Suppressor macrophage (primary cell): ENCODE data around the gene NEUROD2.

ENCODE experiments used
- DNase-seq, 4 experiments: peaks; one replicate each; pipeline ENCODE4 v3.0.0-alpha.2; 2020 to 2022
- total RNA-seq, 17 experiments: gene quantifications; one replicate each; lab custom pipeline; 2026; ENCODE audit warnings: mixed read lengths in 6 of 17, inconsistent platforms in 3 of 17; lab: John Stamatoyannopoulos, UW

The NEUROD2 gene
- total RNA-seq = 0 to 1.4 (median 0) reads per million in 17 experiments

DNA sequence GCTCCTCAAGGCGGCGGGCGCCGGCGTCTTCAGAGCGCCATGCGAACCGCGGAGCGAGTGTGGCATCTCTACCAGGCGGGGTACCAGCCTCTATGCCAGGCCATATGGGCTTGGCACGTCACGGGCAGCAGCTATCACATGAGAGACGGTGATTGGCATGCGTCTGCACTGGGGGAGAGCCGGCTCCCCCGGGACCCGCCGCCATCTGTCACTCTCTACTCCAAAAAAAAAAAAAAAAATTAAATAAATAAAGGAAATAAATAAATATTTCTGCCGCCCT lies at the start of gene NEUROD2:
Gene NEUROD2 (minus strand): TSS at position 70 of the 280 bp plus-strand sequence. CDS start 1,321 bp downstream, outside the sequence.
- DNase-seq = no peak

DNA sequence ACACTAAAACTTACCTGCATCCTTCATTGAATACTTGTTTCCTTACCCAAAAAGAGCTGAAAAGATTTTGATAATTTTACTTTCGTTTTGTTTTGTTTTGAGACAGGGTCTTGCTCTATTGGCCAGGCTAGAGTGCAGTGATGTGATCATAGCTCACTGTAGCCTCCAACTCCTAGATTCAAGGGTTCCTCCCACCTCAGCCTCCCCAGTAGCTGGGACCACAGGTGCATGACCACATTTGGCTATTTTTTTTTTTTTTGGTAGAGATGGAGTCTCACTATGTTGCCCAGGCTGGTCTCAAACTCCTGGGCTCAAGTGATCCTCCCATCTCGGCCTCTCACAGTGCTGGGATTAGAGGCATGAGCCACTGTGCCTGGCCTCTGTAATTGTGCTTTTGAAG lies 47.4 kb upstream of the NEUROD2 start:
- DNase-seq = no peak

DNA sequence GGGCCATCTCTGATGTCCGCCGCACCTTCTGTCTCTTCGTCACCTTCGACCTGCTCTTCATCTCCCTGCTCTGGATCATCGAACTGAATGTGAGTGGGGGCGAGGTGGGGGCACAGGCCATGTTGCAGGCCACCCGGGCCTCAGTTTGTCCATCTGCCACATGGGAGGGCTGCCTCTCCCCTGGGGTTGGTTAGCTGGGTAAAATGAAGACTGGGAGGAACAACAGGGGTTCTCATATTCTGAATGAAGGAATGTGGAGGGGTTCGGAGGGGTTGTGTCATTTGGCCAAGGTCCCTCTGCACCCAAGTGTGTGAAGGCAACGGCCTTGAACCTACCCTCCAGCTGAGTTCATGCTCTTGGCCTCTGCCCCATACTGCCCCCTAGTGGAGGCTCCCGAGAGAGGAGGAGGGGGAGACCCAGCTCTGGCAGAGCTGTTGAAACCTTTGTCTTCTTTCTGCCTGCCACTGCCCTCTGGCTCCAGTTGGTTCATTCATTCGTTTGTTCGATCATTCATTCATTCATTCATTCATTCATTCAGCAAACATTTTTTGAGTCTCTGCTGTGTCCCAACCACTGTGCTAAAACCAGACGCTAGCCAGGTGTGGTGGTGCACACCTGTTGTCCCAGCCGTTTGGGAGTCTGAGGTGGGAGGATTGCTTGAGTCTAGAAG lies 46.1 kb upstream of the NEUROD2 start:
- DNase-seq = peak; percentile 80 to 91 (median 84)

DNA sequence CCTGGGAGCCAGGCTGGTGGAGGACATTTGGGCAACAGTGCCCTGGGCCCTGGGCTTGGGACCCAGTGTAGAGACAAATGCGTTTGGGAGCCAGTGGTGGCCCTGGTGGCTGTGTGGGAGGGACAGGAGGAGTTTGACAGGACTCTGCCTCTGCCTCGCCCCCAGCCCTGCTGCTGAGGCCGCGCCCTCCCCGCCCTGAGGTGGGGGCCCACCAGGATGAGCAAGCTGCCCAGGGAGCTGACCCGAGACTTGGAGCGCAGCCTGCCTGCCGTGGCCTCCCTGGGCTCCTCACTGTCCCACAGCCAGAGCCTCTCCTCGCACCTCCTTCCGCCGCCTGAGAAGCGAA lies 45.6 kb upstream of the NEUROD2 start:
- DNase-seq = no peak

DNA sequence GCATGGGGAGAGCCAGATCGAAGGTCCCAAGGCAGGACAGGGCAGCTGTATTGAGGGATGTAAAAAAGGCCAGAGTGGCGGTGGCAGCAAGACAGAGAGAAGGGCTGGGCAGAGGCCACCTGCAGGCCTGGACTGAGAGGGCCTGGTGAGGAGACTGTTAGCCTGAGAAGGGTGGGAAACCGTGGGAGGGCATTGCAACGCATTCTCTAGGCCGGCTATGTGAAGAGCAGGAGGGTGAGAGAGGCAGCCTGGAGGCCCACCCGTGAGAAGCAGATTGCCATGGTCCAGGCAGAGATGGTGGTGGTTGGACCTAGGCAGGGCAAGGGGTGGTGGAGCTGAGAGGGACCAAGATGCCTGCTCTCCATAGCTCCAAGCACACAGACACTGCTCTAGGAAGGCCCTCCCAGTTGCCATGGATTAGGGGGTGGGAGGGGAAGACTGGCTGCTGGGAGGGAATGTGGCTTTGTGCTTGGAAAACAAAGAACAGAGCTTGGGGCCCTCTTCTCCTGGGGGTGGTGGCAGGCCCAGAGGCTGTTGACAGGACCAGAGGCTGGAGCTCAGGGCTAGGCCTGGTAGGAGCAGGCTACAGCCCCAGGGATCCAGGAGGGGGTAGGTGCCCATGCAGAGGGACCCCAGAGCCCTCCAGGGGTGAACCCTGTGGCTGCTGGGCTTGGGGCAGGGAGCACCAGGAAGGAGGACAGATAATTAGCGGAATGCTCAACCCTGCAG lies 45.0 kb upstream of the NEUROD2 start:
- DNase-seq = no peak

DNA sequence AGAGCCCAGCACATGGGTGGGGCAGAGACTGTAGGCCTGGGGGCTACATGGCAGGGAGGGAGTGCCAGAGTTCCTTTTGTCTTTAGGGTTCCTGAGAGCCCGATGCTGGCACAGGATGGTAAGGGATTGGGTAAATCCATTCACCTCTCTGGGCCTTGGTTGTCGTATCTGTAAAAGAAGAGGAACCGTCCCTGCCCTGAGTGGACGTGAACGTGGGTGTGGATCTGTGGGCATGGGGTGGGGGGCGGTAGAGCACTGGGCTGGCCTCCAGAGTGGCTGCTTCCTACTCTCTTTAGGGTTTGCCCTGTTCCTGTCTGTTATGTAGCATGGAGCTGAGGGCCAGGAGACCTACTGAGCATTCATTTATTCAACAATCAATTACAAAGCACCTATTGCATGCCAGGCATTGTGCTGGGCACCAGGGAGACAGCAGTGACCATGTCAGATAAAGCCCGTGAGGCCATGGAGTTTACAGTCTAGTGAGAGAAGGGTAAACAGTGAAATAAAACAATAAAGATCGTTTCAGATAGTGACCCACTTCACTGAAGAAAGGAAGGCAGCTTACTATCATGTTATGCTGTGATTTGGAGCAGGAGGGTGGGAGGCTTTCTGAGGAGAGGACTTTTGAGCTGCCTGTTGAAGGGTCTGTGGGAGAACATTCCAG lies 44.3 kb upstream of the NEUROD2 start:
- peak in 1 of 4 experiments; percentile 40 for DNase-seq

DNA sequence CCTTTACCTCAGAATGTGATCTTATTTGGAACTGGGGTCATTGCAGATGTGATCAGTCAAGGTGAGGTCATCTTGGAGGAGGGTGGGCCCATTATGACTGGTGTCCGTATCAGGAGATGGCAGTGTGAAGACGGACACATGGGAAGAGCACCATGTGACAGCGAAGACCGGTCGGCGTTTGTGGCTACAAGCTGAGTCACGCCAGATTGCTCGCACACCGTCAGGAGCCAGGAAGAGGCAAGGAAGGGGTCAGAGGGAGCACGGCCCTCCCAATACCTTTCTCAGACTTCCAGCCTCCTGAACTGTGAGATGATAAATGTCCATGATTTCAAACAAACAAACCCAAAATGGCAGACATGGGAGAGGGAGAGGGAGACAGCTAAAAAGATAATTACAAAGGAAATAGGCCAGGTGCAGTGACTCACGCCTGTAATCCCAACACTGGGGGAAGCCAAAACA lies 42.4 kb upstream of the NEUROD2 start:
- no peak for DNase-seq

DNA sequence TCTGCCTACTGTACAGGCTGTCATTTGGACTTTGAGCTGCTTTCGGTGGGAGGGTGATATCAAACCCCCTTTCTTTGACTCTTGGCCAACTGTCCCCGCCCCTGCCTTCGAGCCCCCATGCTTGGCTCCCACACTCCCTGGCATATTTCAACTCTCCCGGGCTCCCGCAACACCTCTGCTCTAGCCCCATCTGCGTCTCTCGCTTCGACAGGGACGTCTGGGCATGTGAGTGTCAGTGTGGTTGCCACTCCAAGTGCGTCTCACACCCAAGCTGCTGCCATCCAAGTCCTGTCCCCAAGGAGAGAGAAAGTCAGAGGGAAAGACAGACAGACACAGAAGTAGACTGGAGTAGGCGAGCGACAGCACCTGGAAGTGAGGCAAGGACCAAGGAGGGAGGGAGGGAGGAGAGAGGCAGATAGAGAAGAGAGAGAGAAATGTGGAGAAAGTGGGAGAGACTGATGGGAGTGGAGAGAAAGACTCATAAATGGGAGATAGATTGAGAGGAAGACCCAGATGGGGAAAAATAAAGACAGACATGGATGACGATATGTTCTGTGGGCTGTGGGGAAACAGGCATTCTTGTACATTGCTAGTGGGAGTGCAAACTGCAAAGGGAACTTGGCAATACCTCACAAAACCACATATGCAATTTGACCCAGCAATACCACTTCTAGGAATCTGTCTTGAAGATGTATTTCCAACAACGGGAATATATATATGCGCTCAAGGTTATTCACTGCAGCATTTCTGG lies 41.1 kb upstream of the NEUROD2 start:
- peak; percentile 45 to 66 (median 58) for DNase-seq

DNA sequence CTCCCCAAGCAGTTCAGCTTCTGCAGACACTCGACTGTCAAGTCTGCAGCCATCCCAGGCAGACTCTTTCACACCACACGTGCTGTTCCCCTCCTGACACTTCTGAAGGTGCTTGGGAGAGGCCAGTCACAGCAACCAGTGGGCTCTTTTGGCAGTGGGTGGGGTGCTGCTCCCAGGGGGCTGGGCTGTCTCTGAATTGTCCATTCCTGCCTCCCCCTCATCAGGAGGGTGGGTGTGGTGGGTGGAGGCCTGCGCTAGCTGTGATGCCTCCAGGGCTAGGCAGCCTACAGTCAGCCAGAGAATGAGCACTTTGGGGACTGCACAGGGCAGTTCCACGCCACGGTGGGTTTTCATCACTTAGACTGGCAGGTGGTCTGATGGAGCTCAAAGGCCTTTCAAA lies 39.5 kb upstream of the NEUROD2 start:
- no peak for DNase-seq

DNA sequence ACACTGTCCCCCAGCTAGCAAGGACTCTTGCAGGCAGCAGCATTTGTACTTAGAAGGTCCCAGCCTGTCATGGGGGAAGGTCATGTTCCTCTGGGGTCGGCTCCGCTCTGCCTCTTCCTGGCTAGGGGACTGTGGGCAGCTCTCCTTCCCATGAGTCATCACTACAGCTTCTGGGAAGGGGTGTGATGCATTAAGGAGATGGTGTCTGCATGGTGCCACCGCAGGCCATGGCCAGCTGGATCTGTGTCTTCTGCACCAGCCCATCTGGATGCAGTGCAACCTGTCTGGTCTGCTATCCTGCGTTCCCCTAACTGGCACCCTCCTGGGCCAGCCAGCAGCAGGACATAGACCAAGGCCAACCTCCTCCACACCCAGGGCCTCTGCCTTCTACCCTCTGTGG lies 35.6 kb upstream of the NEUROD2 start:
- peak in 1 of 4 experiments; percentile 45 for DNase-seq

DNA sequence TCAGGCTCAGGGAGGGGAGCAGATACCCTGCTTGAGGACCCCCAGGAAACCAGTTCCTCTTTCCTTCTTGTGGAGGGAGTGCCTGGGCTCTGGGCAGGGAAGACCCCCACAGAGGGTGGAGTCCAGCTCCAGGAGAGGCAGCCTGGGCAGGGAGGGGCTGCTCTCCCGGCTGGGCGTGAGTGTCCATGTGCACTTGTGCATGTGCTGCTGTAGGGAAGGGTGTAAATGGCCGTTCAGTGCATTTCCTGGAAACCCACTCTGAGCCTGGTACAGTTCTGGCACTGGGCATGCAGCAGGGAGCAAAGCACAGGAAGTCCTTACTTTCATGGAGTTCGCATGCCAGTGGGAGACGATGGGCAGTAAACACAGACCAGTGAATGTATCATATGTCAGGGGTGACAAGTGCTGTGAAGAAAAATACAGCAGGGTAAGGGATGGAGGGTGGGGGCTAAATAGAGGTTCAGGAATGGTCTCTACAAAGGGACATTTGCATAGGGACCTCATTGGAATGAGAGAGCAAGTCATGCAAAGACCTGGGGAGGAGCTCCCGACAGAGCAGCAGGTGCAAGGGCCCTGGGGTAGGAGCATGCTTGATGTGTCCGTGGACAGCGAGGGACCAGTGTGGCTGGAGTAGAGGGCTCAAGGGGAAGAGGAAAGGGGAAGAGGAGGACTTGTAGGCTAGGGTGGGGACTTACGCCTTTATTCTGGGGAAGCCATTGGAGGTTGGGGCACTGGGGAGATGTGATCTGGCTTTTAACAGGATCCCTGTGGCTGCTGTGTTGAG lies 34.8 kb upstream of the NEUROD2 start:
- DNase-seq = peak in 3 of 4 experiments; percentile 33 to 44 (median 42)

DNA sequence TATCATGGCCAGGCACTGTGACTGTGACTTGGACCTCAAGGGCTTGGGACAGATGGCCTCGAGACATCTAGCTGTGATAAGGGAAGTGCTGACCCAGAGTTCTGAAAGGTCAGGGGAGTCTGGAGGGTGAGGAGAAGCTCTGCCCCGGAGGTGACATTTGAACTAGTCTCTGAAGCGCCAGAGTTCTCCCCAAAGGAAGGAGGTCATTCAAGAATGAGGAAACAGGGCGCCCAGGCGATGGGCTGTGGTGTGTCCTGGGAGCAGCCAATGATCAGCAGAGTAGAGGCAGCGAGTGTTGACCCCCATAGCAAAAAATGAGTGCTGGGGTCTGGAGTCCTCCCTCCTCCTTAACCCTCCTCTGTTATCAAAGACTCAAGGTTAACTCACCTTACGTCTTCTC lies 34.2 kb upstream of the NEUROD2 start:
- DNase-seq = peak; percentile 72 to 86 (median 79)

DNA sequence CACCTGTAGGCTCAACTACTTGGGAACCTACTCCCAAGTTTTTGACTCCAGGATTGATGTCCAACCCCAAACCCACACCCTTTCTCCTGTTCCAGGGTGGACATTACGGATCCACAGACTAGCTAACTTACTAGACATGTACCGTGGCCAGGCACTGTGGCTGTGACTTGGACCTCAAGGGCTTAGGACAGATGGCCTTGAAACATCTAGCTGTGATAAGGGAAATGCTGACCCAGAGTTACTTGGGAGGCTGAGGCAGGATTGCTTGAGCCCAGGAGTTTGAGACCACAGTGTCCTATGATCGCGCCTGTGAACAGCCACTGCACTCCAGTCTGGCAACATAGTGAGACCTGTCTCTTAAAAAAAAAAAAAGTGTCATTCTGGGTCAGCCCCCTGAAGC lies 33.4 kb upstream of the NEUROD2 start:
- no peak for DNase-seq

DNA sequence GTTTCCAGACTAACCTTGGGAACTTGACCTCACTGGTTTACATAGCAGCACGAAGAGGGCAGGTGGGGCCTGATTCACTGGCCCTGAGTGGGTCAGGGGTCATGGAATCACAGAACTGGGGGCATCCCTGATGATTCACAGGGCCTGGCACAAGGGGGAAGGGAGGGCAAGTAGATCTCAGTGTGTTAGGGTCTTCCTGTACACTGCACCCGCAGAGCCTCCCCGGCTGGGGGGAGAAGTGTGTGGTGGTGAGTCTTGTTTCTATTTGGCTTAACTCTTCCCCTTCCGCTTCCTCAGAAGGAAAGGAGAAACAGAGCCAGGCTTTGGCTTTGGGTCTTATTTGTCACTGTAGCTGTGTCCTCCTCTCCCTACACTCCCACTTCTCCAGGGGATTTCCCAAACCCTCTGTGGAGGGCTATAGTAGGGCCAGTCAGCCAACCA lies 32.9 kb upstream of the NEUROD2 start:
- peak; percentile 35 to 70 (median 58) for DNase-seq

DNA sequence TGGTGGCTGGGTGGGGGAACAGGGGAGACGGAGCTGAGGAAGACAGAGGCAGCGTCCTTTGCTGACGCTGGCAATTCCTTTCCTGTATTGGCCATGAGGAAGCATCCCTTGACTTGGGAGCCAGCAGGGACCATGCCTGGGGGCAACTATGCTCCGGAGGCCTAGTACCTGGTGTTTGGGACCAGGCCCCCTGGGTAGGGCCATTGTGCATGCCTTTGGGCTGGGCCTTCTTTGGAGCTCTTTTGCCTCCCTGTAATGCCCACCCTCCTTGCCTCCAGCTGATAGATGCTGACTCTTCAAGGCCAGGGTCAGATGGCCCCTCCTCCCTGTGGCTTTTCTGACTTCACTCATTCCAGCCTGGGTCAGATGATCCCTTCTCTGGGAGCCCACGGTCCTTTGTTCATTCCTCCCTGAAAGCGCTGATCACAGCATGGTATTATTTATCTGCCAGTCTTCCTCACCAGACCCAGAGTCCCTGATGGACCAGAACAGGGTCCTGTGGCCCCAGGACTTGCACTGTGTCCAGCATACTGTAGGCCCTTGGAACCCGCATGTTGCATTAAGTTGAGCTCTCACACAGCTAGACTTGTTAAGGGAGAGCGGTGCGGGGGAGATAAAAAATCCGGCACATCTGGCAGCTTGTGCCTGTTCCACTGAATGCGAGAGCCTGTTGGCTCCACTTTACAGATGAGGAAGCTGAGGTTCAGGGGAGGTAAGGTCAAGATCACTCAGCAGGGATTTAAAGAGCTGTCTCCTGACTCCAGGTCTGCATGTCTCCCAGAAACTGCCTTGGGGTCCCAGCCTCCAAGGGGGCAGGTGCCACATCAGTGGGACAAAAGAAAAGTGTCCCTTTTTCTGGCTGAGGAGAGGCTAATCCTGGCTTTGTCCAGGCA lies 32.1 kb upstream of the NEUROD2 start:
- peak in 2 of 4 experiments; percentile 41 to 53 for DNase-seq

DNA sequence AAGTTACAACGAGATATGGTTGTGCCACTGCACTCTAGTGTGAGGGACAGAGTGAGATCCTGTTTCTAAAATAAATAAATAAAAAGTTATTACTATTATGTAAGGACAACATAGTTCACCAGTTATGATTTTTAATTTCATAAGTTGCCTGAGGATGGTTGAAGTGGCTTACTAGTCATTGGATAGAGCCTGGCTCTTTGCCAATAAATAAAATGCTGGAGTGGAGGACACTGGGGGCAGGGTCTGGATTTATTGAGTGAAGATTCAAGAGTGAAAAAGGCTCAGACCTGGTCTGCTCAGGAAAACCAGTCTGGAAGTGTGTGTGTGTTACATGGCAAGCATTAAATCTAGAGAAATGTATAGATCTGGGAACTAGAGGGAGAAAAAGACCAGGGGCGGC lies 31.3 kb upstream of the NEUROD2 start:
- DNase-seq = no peak

DNA sequence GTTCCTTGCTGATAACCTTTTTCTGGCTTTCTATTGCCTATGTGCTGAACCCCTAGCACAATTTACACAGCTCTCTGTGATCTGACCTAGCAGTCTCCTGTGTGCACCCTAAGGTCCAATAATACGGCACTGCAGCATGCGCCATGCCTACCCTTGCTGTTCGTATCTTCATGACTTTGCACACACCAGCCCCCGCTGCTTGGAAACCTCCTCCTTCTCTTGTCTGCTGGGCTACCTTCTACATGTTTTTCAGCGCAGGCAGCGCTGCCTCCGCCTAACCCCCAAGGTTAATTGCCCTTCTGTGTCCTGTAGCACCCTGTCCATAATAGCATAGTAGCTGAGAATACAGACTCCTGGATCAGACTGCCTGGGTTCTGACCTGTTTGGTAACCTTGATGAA lies 30.6 kb upstream of the NEUROD2 start:
- DNase-seq = no peak

DNA sequence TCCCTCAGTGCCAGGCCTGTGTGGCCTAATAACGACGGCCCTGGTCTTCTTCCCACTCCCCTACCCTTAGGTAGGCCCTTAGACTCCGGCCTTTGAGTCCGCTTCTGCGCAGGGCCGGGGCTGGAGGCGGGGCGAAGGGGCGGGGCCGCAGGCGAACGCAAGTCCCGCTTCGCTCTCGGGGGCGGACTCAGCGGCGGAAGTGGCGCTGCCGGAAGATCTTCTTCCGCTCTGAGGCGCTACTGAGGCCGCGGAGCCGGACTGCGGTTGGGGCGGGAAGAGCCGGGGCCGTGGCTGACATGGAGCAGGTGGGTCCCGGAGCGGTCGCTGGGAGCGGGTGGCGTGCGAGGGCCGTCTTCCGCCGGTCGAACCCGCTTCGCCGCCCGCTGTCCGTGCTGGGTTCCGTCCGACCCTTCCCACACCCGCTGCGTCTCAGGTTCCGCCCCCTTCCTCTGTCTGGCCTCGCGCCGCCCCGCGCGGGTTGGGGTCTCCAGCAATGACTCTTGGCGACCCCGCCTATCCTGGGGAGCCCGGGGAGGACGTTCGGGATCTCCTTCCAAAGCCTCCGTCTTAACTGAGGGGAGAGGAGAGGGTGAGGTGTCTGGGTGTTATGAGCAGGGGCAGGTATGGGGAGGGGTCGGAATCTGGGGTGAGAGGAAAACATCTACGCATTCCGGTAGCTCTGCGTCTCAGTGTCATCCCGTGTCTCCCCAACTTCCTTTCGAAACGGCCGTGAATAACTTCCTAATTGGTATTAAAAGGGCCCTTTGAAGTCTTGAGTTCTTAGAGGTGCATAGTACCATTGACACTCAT lies 29.4 kb upstream of the NEUROD2 start, which contains the start of gene STARD3:
Gene STARD3 (plus strand): TSS at position 218 of the 810 bp plus-strand sequence. CDS start 16,388 bp downstream, outside the sequence.
- peak; percentile 89 to 97 (median 94) for DNase-seq

DNA sequence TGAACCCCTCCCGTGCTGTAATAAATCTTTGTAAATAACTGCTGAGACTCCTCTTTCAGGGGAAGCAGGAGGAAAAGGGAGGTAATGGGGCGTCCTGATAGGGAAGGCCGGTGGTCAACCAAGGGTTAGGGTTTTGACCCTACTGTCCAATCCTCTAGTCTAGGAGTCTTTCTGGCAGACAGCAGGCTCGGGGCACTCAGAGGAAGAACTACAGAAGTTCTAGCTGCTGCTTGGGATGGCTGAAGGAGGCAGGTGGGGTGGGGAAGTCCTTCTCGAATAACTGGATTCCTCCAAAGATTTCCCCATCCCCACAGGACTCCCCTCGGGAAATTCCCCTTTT lies 28.8 kb upstream of the NEUROD2 start:
- no peak for DNase-seq

DNA sequence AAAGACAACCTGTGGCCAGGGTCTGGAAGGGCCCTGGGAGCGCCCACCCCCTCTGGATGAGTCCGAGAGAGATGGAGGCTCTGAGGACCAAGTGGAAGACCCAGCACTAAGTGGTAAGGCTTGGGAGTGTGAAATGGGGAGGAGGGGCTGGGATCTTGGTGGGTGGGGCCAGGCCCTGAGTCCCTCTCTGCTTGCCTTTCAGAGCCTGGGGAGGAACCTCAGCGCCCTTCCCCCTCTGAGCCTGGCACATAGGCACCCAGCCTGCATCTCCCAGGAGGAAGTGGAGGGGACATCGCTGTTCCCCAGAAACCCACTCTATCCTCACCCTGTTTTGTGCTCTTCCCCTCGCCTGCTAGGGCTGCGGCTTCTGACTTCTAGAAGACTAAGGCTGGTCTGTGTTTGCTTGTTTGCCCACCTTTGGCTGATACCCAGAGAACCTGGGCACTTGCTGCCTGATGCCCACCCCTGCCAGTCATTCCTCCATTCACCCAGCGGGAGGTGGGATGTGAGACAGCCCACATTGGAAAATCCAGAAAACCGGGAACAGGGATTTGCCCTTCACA lies 28.0 kb upstream of the NEUROD2 start:
- DNase-seq = peak in 2 of 4 experiments; percentile 23 to 40
